Right lung (tissue), 5 donors: Measurements from ENCODE around the gene ABL1. TPM values are rescaled to one million over a fixed set of nuclear protein-coding genes. Genes with fewer than 3 reads are reported as not detected.
"Not testable (repeated sequence)": the region's sequence is repeated elsewhere in the genome, so short reads cannot be mapped to it uniquely, and the experiment has no call there.

ENCODE experiments used
- DNase-seq, 2 donors: peaks; one replicate each; pipeline ENCODE4 v3.0.0-alpha.2; 2013
- polyA plus RNA-seq, 5 donors: library from polyadenylated mRNA; unstranded; fragments of 120-200 nt; gene quantifications; one replicate each; pipeline versions ENCODE4 v1.2.1 to v1.2.3, GENCODE V29; 2013; ENCODE audit warnings: inconsistent platforms in 1 of 5, low replicate concordance in 1 of 5; ENCODE audit not compliant: insufficient read length in 5 of 5, insufficient read depth in 1 of 5

ABL1 gene
- polyA plus RNA-seq, 5 donors, result 62.3 to 77.1 (median 70.9) TPM

DNA sequence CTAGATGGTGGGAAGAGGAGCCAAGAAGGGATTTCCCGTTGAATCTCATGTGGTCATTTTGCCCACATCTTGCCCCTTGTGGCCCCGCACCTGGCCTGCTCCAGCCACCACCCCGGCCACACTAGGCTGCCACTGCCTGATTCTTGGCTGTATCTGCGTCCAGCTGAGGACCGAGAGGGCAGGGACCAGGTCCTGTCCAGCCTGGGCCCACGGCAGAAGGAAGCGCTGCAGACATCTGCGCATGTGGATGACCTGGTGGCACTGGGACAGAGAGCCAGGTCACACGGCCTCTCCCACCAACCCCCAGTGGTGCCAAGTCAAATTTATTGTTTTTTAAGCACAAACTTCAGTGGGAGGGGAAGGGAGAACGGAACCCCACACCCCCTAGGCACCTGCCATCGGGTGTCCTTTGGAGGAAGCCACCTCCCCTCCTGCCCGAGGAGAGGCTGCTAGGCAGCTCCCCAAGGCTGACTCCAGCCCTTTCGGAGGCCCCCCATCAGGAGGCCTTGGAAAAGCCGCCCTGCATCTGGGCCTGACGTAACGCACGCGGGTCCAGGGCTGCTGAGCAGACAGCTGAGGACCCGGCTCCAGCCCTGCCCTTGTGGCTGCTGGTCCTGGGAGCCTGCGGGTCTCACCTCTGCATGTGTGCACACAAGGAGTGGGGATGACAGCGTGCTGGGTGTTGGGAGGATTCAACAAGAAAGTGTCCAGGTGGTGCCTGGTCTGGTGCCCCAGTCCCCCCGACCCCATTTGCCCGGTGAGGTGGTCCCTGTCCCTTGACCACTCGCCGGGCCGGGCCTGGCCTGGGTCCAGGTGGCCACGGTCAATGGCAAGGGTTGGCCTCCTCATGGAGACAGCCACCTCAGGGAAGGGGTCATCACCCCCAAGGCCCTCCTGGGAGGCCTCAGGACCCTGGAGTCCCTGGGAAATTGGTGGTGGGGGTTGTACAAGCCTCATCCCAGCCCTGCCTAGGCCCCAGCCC, 67.4 kb downstream of the ABL1 start:
- DNase-seq, result no peak

GRCh38 chr9:130903194-130904069, 68.4 kb downstream of the ABL1 start:
- DNase-seq, result no peak

DNA sequence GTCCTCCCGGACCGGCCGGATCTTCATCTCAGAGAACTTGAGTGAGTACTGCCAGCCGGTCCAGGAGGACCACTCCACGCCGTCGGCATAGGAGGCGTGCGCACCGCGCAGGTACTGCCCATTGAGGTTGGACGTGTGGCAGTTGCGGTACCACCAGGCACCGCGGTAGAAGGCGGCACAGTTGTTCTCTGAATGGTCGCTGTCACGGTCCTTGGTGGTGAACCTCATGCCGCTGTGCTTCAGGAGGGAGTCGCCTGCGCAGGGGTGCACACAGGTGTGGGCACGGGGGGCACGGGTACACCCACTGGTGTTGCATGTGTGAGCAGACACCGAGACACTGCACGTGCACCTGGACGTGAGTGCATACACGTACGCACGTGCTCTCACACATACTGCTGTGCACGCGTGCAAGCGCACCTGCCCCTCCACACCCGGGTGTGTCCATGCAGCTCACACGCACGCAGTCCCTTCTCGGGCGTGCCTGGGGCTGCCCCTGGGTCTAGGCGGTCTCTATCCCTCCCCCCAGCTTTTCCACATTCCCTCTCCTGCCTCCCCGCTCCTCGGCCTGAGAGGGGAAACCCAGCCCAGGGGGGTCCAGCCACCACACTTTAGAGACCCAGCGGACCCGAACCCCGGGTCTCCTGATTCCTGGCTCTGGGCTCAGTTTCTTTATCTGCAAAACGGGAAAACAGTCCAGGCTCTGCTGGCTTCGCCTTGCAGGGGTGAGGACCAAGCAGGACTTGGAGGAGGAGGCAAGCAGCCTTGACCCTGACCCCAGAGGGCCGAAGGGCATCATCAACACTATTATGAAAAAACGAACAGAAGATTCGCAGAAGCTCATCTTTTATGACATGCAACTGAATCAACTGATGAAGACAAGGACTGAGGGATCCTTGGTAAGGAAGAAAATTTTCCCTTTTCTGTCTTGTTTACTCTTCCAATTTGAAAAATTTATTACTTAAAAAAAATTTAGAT, 69.3 kb downstream of the ABL1 start:
- no peak for DNase-seq

- no peak for DNase-seq
Measured at GRCh38 chr9:130905125-130905901, 70.3 kb downstream of the ABL1 start.

DNA sequence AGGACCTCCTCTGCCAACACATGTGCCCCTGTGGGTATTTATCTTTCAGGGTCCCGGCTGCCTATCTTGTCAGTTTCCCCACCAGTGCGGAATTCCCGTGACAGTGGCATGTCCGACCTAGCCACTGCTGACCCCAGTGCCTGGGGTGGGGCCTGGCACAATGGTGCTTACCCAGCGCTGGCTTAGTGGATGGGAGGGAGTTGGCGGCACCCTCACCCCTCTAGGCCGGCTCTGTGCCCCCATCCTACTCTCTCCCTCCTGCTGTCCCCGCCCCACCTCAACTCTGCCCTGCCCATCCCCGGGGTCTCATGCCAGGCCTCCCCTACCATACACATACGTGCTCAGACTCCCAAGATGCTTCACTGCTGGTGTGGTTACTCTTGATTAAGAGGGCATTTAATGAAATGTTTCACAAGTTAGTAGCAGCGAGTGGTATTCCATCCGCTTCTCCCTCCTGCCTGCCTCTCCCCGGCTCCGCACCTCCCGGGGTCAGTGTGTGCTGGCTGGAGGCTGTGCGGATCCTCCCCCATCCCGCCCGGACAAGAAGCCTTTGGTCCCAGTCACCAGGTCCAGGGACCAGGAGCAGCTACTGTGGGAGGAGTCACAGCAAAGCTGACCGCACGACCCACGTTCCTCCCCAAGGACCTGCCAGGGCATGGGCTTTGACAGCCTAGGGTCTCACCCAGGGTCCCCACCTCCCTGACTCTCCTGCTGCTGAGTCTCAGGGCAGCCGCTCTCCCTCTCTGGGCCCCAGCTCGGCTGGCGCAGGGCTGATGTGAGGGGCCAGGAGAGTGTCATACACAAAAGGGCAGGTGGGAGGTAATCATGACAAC, 71.1 kb downstream of the ABL1 start:
- no peak for DNase-seq

- no peak for DNase-seq
Measured at GRCh38 chr9:130906735-130907416, 71.8 kb downstream of the ABL1 start.

DNA sequence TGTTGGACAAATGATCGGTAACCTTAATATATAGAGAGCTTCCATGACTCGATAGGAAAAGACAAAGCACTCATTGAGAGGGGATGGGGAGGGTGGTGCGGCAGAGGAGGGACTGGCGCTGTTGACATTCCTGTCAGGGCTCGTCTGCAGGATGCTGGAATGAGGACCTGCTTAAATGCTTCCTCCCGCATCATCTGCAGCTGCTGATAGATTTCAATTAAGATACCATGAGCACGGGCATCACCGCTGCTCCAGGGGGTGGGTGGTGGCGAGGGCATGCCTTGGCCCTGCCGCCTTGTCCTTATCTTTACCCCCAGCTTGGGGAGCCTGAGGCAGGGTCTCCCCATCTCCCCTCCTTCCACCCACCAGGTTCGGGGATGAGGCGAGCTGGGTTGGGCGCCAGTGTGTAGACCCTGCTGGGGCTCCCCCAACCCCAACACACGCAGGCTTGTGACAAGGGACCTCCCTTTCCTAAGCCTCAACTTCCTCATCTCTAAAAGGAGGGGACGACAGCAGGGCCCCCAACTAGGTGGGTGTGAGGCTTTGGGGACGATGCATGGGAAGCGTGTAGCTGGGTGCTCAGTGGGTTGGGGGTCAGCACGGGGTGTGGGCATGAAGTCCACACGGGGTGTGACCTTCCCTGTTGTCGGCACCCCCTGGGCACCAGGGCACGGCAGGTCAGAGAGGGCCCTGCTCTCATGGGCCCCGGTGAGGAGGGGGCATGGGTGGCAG, 73.3 kb downstream of the ABL1 start:
- DNase-seq, result no peak

DNA sequence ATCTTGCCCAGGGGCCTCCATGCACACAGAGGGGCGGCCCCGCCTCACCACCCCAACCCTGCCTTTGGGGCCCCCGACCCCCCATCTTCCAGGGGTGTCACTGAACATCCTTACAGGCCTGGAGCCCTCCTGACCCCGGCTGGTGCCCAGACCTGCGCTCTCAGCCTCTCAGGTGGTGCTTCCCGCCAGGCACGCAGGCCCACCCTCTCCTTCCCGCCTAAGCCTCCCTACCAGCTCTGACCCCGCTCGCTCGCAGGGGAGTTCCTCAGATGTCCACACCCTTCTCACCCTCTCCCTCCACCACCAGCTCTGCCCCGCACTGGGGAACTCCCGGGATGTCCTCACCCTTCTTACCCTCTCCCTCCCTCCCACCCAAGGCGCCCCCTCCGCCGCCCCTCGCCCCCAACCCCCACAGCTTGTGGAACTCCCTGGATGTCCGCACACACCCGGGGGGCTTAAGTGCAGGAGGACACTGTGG, 73.9 kb downstream of the ABL1 start:
- DNase-seq, result no peak

DNA sequence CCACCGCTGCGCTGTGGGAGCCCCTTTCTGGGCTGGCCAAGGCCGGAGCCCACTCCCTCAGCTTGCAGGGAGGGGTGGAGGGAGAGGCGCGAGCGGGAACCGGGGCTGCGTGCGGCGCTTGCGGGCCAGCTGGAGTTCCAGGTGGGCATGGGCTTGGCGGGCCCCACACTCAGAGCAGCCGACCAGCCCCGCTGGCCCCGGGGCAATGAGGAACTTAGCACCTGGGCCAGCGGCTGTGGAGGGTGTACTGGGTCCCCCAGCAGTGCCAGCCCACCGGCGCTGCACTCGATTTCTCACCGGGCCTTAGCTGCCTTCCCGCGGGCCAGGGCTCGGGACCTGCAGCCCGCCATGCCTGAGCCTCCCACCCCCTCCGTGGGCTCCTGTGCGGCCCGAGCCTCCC, 75.0 kb downstream of the ABL1 start:
- DNase-seq, result not testable (repeated sequence)

- DNase-seq, result not testable (repeated sequence)
Measured at GRCh38 chr9:130910670-130911069, 75.6 kb downstream of the ABL1 start.

GRCh38 chr9:130911254-130912049, 76.4 kb downstream of the ABL1 start:
- DNase-seq, result no peak

GRCh38 chr9:130912932-130913598, 78.0 kb downstream of the ABL1 start:
- peak in 1 of 2 donors; percentile 14 for DNase-seq

DNA sequence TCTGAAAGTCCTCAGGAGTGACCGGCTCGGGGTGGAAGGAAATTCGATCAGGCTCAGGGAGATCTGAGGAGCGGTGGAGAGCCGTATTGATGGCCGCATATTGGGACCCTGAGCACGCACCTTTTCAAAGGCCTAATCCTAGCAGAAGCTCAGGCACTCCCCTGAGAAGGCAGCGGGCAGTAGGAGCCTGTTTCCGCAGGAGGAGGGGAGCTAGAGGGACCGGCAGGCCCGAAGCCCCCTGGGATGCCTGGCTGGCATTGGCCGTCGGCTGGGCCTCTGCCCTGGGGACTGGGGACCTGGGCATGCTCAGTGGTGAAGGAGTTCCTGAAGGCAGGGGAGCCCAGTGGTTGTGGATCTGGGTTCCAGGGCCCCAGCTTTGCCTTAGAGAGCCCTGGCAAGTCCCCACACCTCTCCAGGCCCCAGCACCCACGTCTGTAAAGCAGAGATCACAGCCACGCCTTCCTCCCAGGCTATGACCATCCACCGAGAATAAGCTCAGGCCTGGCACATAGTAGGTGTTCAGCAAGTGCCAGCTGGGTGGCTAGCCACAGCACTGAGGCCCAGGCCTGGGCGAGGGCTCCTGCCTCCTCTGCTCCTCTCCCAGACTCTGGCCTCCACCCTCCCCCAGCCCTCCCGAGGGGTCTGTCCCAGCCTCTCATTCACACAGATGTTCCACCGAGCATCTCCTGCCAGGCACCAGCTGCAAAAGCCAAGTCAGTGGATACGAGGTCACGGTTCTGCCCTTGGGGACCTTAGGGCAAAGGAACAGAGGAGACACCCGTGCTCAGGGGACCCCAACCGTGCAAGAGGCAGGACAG, 78.8 kb downstream of the ABL1 start:
- DNase-seq, result no peak

GRCh38 chr9:130914417-130915095, 79.5 kb downstream of the ABL1 start:
- no peak for DNase-seq

DNA sequence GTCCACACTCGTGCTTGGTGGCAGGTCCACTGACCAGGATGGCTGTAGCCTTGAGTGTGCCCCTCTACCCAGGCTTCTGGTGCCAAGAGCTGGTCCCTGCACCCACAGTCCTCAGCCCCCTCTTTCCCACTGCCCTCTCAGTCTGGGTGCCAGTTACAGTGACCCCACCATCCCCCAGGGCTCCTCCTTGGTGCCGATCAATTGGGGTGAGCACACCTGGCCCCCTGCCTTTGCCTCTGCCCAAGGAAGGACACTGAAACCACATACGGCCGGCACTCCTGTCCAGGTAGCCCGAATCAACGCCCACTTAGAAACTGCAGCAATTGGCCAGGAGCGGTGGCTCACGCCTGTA, 80.0 kb downstream of the ABL1 start:
- no peak for DNase-seq
